GM23338 (cell line): ENCODE data around the gene PDE4D. TPM values are rescaled to one million over a fixed set of nuclear protein-coding genes. Genes with fewer than 3 reads are reported as not detected.
A peak's percentile ranks its signal among the peaks of the same experiment; 100 is the strongest.

Source experiments
- ATAC-seq: fragments of 200-7000 bp; cut with Tn5 transposase; 3 replicates; pipeline ENCODE4 v1.9.1; 2020
- DNase-seq: peaks from one replicate; pipeline ENCODE4 v3.0.0-alpha.2; 2015; ENCODE audit warnings: low spot score
- H2AFZ ChIP-seq: fragments of 200-600 bp; sonication (generic); 2 replicates; pipeline ENCODE4 v1.8.0; 2016; ENCODE audit warnings: antibody characterized with exemption, mild to moderate bottlenecking, moderate library complexity
- H3F3A ChIP-seq: fragments of 200-600 bp; sonication (generic); replicated peaks from 2 replicates; pipeline ENCODE4 v1.8.0; 2017; ENCODE audit warnings: antibody characterized with exemption, mixed run types, low read depth
- H3K27ac ChIP-seq: fragments of 200-600 bp; sonication (generic); 2 replicates; pipeline ENCODE4 v1.6.1; 2016; ENCODE audit warnings: low read depth
- H3K27me3 ChIP-seq: fragments of 200-600 bp; sonication (generic); 2 replicates; pipeline ENCODE4 v1.8.0; 2016; ENCODE audit warnings: mild to moderate bottlenecking, mixed run types, moderate library complexity; ENCODE audit not compliant: insufficient read depth
- H3K36me3 ChIP-seq: fragments of 200-600 bp; sonication (generic); 2 replicates; pipeline ENCODE4 v1.8.0; 2016; ENCODE audit warnings: mild to moderate bottlenecking; ENCODE audit not compliant: insufficient read depth
- H3K4me1 ChIP-seq: fragments of 200-600 bp; sonication (generic); 2 replicates; pipeline ENCODE4 v1.8.0; 2016; ENCODE audit warnings: mild to moderate bottlenecking, moderate library complexity; ENCODE audit not compliant: insufficient read depth
- H3K4me2 ChIP-seq: fragments of 200-600 bp; sonication (generic); 2 replicates; pipeline ENCODE4 v1.7.1; 2017; ENCODE audit warnings: mixed run types
- H3K4me3 ChIP-seq: fragments of 200-600 bp; sonication (generic); 2 replicates; pipeline ENCODE4 v1.6.1; 2016; ENCODE audit warnings: mixed run types
- H3K79me2 ChIP-seq: fragments of 200-600 bp; sonication (generic); replicated peaks from 2 replicates; pipeline ENCODE4 v1.8.0; 2017; ENCODE audit warnings: mild to moderate bottlenecking; ENCODE audit not compliant: insufficient read depth
- H3K9me2 ChIP-seq: fragments of 200-600 bp; sonication (generic); 2 replicates; pipeline ENCODE4 v1.8.0; 2017; ENCODE audit not compliant: insufficient read depth
- H4K20me1 ChIP-seq: fragments of 200-600 bp; sonication (generic); replicated peaks from 2 replicates; pipeline ENCODE4 v1.8.0; 2017; ENCODE audit warnings: mild to moderate bottlenecking; ENCODE audit not compliant: insufficient read depth
- H3K27ac Mint-ChIP-seq: 2 replicates; pipeline ENCODE4 v1.8.0; 2020; ENCODE audit warnings: inconsistent platforms, mild to moderate bottlenecking, moderate library complexity, mixed read lengths
- H3K27me3 Mint-ChIP-seq: 3 replicates; pipeline ENCODE4 v1.8.0; 2022; ENCODE audit warnings: low read depth, mild to moderate bottlenecking, moderate library complexity, mixed read lengths, inconsistent platforms; ENCODE audit not compliant: insufficient read depth, poor library complexity
- H3K36me3 Mint-ChIP-seq: 3 replicates; pipeline ENCODE4 v1.8.0; 2021; ENCODE audit warnings: low read depth, mild to moderate bottlenecking, inconsistent platforms, moderate library complexity, mixed read lengths
- H3K4me1 Mint-ChIP-seq: 3 replicates; pipeline ENCODE4 v1.8.0; 2020; ENCODE audit warnings: mild to moderate bottlenecking, inconsistent platforms, mixed read lengths
- H3K4me3 Mint-ChIP-seq: 3 replicates; pipeline ENCODE4 v1.8.0; 2021; ENCODE audit warnings: moderate library complexity, mild to moderate bottlenecking, inconsistent platforms, mixed read lengths
- H3K9me3 Mint-ChIP-seq: 3 replicates; pipeline ENCODE4 v1.8.0; 2020; ENCODE audit warnings: moderate library complexity, mild to moderate bottlenecking, inconsistent platforms, mixed read lengths
- EZH2 ChIP-seq: fragments of 200-600 bp; sonication (generic); IDR thresholded peaks from one replicate; pipeline ENCODE4 v1.8.0; 2017; ENCODE audit warnings: antibody characterized with exemption, mild to moderate bottlenecking, low read depth; ENCODE audit not compliant: unreplicated experiment
- EZH2phosphoT487 ChIP-seq: fragments of 200-600 bp; sonication (generic); IDR thresholded peaks from one replicate; pipeline ENCODE4 v1.8.1; 2018; ENCODE audit warnings: antibody characterized with exemption; ENCODE audit not compliant: unreplicated experiment
- JUNB ChIP-seq: IDR thresholded peaks from one replicate; pipeline ENCODE4 v1.6.1; 2016; ENCODE audit warnings: antibody characterized with exemption; ENCODE audit not compliant: unreplicated experiment
- STAT1 ChIP-seq: IDR thresholded peaks from one replicate; pipeline ENCODE4 v1.6.1; 2016; ENCODE audit warnings: antibody characterized with exemption; ENCODE audit not compliant: unreplicated experiment
- ZNF114 ChIP-seq: fragments of 250-450 bp; sonication (Bioruptor Pico); IDR thresholded peaks from 2 replicates; pipeline ENCODE4 v1.5.0; 2020; ENCODE audit warnings: mild to moderate bottlenecking, moderate library complexity
- polyA plus RNA-seq: library from polyadenylated mRNA; unstranded; fragments of >200 nt; fragmentation: Nextera tagmentation; extraction: Ambion mirVana; gene quantifications from 2 replicates; pipeline ENCODE4 v1.2.1, GENCODE V29; 2016
- total RNA-seq: library from RNA; depleted of rRNA; stranded (reverse); fragments of >200 nt; shearing (Covaris generic); gene quantifications from 2 replicates; pipeline ENCODE4 v1.2.3, GENCODE V29; 2014
- TF ChIP-seq, protein P1 (sequence below): IDR thresholded peaks from one replicate; pipeline ENCODE4 v1.6.1; 2018; ENCODE audit warnings: antibody characterized with exemption; ENCODE audit not compliant: unreplicated experiment

The PDE4D gene
- total and polyA plus RNA-seq, 2 experiments from 2014 or later, result 2.1 to 4.7 TPM

- TF ChIP-seq, protein P1, sequence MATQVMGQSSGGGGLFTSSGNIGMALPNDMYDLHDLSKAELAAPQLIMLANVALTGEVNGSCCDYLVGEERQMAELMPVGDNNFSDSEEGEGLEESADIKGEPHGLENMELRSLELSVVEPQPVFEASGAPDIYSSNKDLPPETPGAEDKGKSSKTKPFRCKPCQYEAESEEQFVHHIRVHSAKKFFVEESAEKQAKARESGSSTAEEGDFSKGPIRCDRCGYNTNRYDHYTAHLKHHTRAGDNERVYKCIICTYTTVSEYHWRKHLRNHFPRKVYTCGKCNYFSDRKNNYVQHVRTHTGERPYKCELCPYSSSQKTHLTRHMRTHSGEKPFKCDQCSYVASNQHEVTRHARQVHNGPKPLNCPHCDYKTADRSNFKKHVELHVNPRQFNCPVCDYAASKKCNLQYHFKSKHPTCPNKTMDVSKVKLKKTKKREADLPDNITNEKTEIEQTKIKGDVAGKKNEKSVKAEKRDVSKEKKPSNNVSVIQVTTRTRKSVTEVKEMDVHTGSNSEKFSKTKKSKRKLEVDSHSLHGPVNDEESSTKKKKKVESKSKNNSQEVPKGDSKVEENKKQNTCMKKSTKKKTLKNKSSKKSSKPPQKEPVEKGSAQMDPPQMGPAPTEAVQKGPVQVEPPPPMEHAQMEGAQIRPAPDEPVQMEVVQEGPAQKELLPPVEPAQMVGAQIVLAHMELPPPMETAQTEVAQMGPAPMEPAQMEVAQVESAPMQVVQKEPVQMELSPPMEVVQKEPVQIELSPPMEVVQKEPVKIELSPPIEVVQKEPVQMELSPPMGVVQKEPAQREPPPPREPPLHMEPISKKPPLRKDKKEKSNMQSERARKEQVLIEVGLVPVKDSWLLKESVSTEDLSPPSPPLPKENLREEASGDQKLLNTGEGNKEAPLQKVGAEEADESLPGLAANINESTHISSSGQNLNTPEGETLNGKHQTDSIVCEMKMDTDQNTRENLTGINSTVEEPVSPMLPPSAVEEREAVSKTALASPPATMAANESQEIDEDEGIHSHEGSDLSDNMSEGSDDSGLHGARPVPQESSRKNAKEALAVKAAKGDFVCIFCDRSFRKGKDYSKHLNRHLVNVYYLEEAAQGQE, result no peak
- TF ChIP-seq ZNF114 (CRISPR knock-in tag) (no peak), STAT1 (no peak), EZH2phosphoT487 (no peak)
Observed at GRCh38 chr5:59553992-59554391, 339.5 kb downstream of the PDE4D start (continued).

GRCh38 chr5:59548807-59549357 lies 344.6 kb downstream of the PDE4D start:
- ATAC-seq (no peak), DNase-seq (no peak)
- peak overlapping the region; percentile 60; the same call in 1 of the 2 replicates for H2AFZ ChIP-seq
- peaks cover 2% of the 10 kb centered on the region; the same call in 2 of the 3 replicates for H3K4me1 Mint-ChIP-seq
- H3K9me3 Mint-ChIP-seq, result no peaks in the 10 kb centered on the region
- H3K27ac Mint-ChIP-seq, result no peak overlapping the region
- H3K27me3 Mint-ChIP-seq, result no peaks in the 10 kb centered on the region
- peaks cover 5% of the 10 kb centered on the region; the same call in 1 of the 2 replicates for H3K4me1 ChIP-seq
- H3F3A ChIP-seq, result no peaks in the 10 kb centered on the region
- H3K27me3 ChIP-seq, result no peaks in the 10 kb centered on the region
- no peaks in the 10 kb centered on the region for H3K79me2 ChIP-seq
- H3K4me3 ChIP-seq, result no peak overlapping the region
- no peaks in the 10 kb centered on the region for H3K36me3 Mint-ChIP-seq
- H3K4me2 ChIP-seq, result no peak overlapping the region
- no peaks in the 10 kb centered on the region for H4K20me1 ChIP-seq
- no peaks in the 10 kb centered on the region for H3K36me3 ChIP-seq
- no peak overlapping the region for H3K27ac ChIP-seq
- no peak overlapping the region for H3K4me3 Mint-ChIP-seq
- TF ChIP-seq STAT1 (no peak), EZH2phosphoT487 (no peak), EZH2 (no peak), JUNB (no peak)
- TF ChIP-seq, protein P1, result no peak
- no peaks in the 10 kb centered on the region for H3K9me2 ChIP-seq
